HepG2 (cell line): ENCODE measurements around the gene SLC34A3. TPM values are rescaled to one million over a fixed set of nuclear protein-coding genes. Genes with fewer than 3 reads are reported as not detected.

Experiments used
- AGO1 ChIP-seq: fragments of 200-400 bp; formaldehyde crosslinking; IDR thresholded peaks from 2 replicates; pipeline ENCODE4 v1.6.1; 2017; ENCODE audit warnings: mild to moderate bottlenecking, low read depth, low read length, moderate library complexity; ENCODE audit not compliant: poor library complexity, severe bottlenecking
- ELF1 ChIP-seq: sonication (generic); formaldehyde crosslinking; IDR thresholded peaks from 2 replicates; pipeline ENCODE4 v1.4.0; 2020; ENCODE audit warnings: missing genetic modification reagents
- EZH2 ChIP-seq: conservative IDR thresholded peaks from 2 replicates; pipeline ENCODE4 v1.6.1; 2012; ENCODE audit warnings: mild to moderate bottlenecking, low read depth, low read length, moderate library complexity
- FOXA1 ChIP-seq, 2 experiments: fragments of 450-650 bp in 1 of 2; sonication (generic) in 1 of 2; formaldehyde crosslinking in 1 of 2; IDR thresholded peaks; 2 replicates each; pipeline versions ENCODE4 v1.4.0 to v1.6.1; 2016 to 2020; ENCODE audit warnings: missing genetic modification reagents in 1 of 2
- NR1H2 ChIP-seq: sonication (generic); formaldehyde crosslinking; IDR thresholded peaks from 2 replicates; pipeline ENCODE4 v1.8.1; 2022; ENCODE audit warnings: low read depth, missing genetic modification reagents, borderline replicate concordance
- TBP ChIP-seq: sonication (generic); formaldehyde crosslinking; IDR thresholded peaks from 2 replicates; pipeline ENCODE4 v1.5.0; 2020; ENCODE audit warnings: missing genetic modification reagents
- TCF7L2 ChIP-seq: IDR thresholded peaks from 2 replicates; pipeline ENCODE4 v1.6.1; 2011; ENCODE audit warnings: mild to moderate bottlenecking, low read depth, low read length, moderate library complexity
- ZKSCAN8 ChIP-seq: IDR thresholded peaks from 2 replicates; pipeline ENCODE4 v1.6.1; 2016; ENCODE audit warnings: borderline replicate concordance, missing genetic modification reagents, missing compliant biosample characterization
- ZNF263 ChIP-seq: sonication (generic); formaldehyde crosslinking; IDR thresholded peaks from 2 replicates; pipeline ENCODE4 v1.4.0; 2020; ENCODE audit warnings: missing genetic modification reagents
- ZNF367 ChIP-seq: sonication (generic); formaldehyde crosslinking; IDR thresholded peaks from 2 replicates; pipeline ENCODE4 v1.4.0; 2020; ENCODE audit warnings: missing genetic modification reagents, borderline replicate concordance
- ZNF569 ChIP-seq: sonication (generic); formaldehyde crosslinking; IDR thresholded peaks from 2 replicates; pipeline ENCODE4 v1.5.0; 2020; ENCODE audit warnings: mild to moderate bottlenecking, missing genetic modification reagents, moderate library complexity, borderline replicate concordance
- polyA plus RNA-seq, 8 experiments: library from polyadenylated mRNA; depleted of rRNA in 3 of 8; stranded (reverse) in 7 of 8; unstranded in 1 of 8; fragments of >200 nt; fragmentation: Illumina TruSeq in 4 of 8; extraction: Trizol in 4 of 8; gene quantifications; 2 replicates each; pipeline versions ENCODE4 v1.2.1 to v1.2.3, GENCODE V29; 2011 to 2016; ENCODE audit warnings: low read depth in 4 of 8, missing spikeins in 1 of 8, mixed read lengths in 1 of 8; ENCODE audit not compliant: insufficient read depth in 1 of 8
- total RNA-seq, 5 experiments: library from RNA; depleted of rRNA; stranded (reverse); fragments of >200 nt; fragmentation: Illumina TruSeq; extraction: Trizol; gene quantifications; 2 replicates each; pipeline ENCODE4 v1.2.3, GENCODE V29; 2016; ENCODE audit warnings: low read depth in 1 of 5
- TF ChIP-seq, protein P1 (sequence below): sonication (generic); formaldehyde crosslinking; IDR thresholded peaks from 2 replicates; pipeline ENCODE4 v1.4.0; 2020; ENCODE audit warnings: mild to moderate bottlenecking, missing genetic modification reagents
- TF ChIP-seq, protein P2 (sequence below): sonication (generic); formaldehyde crosslinking; IDR thresholded peaks from 2 replicates; pipeline ENCODE4 v1.8.1; 2022; ENCODE audit warnings: low read depth, mild to moderate bottlenecking, missing genetic modification reagents
- TF ChIP-seq, protein P3 (sequence below): sonication (generic); formaldehyde crosslinking; IDR thresholded peaks from 2 replicates; pipeline ENCODE4 v1.8.1; 2022; ENCODE audit warnings: mild to moderate bottlenecking, missing genetic modification reagents
- TF ChIP-seq, protein P4 (sequence below), 2 experiments: sonication (generic) in 1 of 2; formaldehyde crosslinking in 1 of 2; IDR thresholded peaks; 2 replicates each; pipeline versions ENCODE4 v1.4.0 to v1.6.1; 2016 to 2020; ENCODE audit warnings: borderline replicate concordance in 1 of 2, low read depth in 1 of 2, mild to moderate bottlenecking in 1 of 2, missing genetic modification reagents in 1 of 2

SLC34A3 gene
- total and polyA plus RNA-seq, 2 of the 13 experiments (the other 11 are each of a cell fraction or from before 2014, with no cell fraction given), result 0.07 to 1.0 TPM

DNA sequence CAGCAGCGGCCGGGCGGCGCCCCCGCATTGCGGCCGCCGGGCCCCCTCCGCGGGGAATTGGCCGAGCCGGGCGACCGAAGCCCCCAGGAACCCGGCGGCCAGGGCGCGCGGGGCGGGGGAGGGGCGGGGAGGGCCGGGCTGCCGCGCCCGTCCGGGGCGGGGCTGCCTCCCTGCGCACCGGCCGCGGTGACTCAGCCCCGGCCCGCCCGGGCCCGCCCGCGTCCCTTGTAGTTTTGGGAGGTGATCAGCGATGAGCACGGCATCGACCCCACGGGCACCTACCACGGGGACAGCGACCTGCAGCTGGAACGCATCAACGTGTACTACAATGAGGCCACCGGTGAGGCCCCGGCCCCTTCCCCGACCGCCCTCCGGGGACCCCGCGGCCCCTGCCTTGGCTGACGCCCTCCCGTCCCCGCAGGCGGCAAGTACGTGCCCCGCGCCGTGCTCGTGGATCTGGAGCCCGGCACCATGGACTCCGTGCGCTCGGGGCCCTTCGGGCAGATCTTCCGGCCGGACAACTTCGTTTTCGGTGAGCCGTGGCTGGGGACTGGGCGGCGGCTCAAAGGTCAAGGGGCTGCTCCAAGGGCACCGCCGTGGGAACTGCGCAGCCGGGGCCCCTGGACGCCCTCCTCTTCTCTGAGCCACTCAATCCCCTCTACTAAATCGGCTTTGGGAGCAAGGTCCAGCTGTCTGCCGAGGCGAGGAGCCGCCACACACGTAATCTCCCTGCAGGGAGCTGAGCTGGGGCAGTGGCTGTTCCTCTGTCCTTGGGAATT lies 11.0 kb downstream of the SLC34A3 start (continued):
- TF ChIP-seq, protein P1, sequence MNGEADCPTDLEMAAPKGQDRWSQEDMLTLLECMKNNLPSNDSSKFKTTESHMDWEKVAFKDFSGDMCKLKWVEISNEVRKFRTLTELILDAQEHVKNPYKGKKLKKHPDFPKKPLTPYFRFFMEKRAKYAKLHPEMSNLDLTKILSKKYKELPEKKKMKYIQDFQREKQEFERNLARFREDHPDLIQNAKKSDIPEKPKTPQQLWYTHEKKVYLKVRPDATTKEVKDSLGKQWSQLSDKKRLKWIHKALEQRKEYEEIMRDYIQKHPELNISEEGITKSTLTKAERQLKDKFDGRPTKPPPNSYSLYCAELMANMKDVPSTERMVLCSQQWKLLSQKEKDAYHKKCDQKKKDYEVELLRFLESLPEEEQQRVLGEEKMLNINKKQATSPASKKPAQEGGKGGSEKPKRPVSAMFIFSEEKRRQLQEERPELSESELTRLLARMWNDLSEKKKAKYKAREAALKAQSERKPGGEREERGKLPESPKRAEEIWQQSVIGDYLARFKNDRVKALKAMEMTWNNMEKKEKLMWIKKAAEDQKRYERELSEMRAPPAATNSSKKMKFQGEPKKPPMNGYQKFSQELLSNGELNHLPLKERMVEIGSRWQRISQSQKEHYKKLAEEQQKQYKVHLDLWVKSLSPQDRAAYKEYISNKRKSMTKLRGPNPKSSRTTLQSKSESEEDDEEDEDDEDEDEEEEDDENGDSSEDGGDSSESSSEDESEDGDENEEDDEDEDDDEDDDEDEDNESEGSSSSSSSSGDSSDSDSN (CRISPR knock-in tag), result peak; percentile 67
- TF ChIP-seq NR1H2 (CRISPR knock-in tag), result 0 out of 2 replicates have a peak, but pooled peaks have one; percentile 51
- no peak for TF ChIP-seq EZH2
- no peak for TF ChIP-seq TBP (CRISPR knock-in tag)
- TF ChIP-seq FOXA1 (IDR thresholded peaks at IDR 0.05), result no peak
- no peak for TF ChIP-seq FOXA1 (CRISPR knock-in tag; IDR thresholded peaks at IDR 0.05)
- TF ChIP-seq ELF1 (CRISPR knock-in tag), result no peak
- no peak for TF ChIP-seq ZNF569 (CRISPR knock-in tag)
- TF ChIP-seq, protein P2, sequence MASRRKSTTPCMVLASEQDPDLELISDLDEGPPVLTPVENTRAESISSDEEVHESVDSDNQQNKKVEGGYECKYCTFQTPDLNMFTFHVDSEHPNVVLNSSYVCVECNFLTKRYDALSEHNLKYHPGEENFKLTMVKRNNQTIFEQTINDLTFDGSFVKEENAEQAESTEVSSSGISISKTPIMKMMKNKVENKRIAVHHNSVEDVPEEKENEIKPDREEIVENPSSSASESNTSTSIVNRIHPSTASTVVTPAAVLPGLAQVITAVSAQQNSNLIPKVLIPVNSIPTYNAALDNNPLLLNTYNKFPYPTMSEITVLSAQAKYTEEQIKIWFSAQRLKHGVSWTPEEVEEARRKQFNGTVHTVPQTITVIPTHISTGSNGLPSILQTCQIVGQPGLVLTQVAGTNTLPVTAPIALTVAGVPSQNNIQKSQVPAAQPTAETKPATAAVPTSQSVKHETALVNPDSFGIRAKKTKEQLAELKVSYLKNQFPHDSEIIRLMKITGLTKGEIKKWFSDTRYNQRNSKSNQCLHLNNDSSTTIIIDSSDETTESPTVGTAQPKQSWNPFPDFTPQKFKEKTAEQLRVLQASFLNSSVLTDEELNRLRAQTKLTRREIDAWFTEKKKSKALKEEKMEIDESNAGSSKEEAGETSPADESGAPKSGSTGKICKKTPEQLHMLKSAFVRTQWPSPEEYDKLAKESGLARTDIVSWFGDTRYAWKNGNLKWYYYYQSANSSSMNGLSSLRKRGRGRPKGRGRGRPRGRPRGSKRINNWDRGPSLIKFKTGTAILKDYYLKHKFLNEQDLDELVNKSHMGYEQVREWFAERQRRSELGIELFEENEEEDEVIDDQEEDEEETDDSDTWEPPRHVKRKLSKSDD (CRISPR knock-in tag), result 0 out of 2 replicates have a peak, but pooled peaks have one; percentile 19
- TF ChIP-seq TCF7L2, result no peak
- no peak for TF ChIP-seq ZNF263 (CRISPR knock-in tag)
- TF ChIP-seq, protein P3, sequence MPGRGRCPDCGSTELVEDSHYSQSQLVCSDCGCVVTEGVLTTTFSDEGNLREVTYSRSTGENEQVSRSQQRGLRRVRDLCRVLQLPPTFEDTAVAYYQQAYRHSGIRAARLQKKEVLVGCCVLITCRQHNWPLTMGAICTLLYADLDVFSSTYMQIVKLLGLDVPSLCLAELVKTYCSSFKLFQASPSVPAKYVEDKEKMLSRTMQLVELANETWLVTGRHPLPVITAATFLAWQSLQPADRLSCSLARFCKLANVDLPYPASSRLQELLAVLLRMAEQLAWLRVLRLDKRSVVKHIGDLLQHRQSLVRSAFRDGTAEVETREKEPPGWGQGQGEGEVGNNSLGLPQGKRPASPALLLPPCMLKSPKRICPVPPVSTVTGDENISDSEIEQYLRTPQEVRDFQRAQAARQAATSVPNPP (CRISPR knock-in tag), result no peak
- TF ChIP-seq AGO1, result peak; percentile 84
- TF ChIP-seq, protein P4, sequence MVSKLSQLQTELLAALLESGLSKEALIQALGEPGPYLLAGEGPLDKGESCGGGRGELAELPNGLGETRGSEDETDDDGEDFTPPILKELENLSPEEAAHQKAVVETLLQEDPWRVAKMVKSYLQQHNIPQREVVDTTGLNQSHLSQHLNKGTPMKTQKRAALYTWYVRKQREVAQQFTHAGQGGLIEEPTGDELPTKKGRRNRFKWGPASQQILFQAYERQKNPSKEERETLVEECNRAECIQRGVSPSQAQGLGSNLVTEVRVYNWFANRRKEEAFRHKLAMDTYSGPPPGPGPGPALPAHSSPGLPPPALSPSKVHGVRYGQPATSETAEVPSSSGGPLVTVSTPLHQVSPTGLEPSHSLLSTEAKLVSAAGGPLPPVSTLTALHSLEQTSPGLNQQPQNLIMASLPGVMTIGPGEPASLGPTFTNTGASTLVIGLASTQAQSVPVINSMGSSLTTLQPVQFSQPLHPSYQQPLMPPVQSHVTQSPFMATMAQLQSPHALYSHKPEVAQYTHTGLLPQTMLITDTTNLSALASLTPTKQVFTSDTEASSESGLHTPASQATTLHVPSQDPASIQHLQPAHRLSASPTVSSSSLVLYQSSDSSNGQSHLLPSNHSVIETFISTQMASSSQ (IDR thresholded peaks at IDR 0.05; ENCODE audit: low read depth), result no peak
- TF ChIP-seq, protein P4 (CRISPR knock-in tag; IDR thresholded peaks at IDR 0.05; ENCODE audit: borderline replicate concordance), result no peak
- no peak; the same call in 1 of the 2 replicates for TF ChIP-seq ZNF367 (CRISPR knock-in tag)
- no peak for TF ChIP-seq ZKSCAN8 (CRISPR knock-in tag)
